ENCODE data around the gene GAS2L1.

GAS2L1 gene

DNA sequence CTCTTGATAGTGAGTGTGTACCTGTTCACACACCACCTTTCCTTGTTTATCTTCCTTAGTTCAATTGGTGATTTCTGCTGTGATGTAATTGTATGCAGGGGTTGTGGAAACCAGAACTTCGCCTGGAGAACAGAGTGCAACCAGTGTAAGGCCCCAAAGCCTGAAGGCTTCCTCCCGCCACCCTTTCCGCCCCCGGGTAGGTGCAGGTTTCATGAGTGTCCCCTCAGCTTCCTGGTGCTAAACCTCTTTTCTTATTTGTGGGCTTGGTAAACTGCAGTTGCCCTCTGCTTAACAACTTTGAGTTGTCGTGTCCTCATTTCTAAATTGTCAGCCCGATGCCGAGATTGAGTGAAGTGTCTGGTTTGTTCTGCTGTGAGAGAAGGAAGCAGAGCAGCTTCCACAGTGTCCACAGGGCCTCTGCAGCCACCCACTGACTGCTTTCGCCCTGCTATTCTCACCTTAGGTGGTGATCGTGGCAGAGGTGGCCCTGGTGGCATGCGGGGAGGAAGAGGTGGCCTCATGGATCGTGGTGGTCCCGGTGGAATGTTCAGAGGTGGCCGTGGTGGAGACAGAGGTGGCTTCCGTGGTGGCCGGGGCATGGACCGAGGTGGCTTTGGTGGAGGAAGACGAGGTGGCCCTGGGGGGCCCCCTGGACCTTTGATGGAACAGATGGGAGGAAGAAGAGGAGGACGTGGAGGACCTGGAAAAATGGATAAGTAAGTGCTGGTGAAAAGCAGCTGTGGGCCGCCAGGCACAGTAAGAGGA lies 7.1 kb upstream of the GAS2L1 start:
- no peaks in the 10 kb centered on the region for H3K27me3 ChIP-seq (ENCODE audit: insufficient read depth, low read depth, severe bottlenecking)
- no peak for DNase-seq
- no peaks in the 10 kb centered on the region for H3K9me3 ChIP-seq (ENCODE audit: severe bottlenecking)
- peaks cover 70% of the 10 kb centered on the region for H3K36me3 ChIP-seq
- H3K4me3 ChIP-seq (ENCODE audit: low read depth, low read length) = no peak overlapping the region
- H3K27ac ChIP-seq = no peak overlapping the region
- no peak for TF ChIP-seq CTCF (IDR thresholded peaks at IDR 0.05; ENCODE audit: low read depth, low read length)

GRCh38 chr22:29300467-29300806 lies 6.0 kb upstream of the GAS2L1 start:
- DNase-seq = no peak
- Histone ChIP-seq H3K27me3 (ENCODE audit: insufficient read depth, low read depth, severe bottlenecking) (no peaks in the 10 kb centered on the region), H3K36me3 (peaks cover 59% of the 10 kb centered on the region), H3K27ac (no peak overlapping the region), H3K4me3 (ENCODE audit: low read depth, low read length) (no peak overlapping the region), H3K9me3 (ENCODE audit: severe bottlenecking) (no peaks in the 10 kb centered on the region)
- no peak for TF ChIP-seq CTCF (IDR thresholded peaks at IDR 0.05; ENCODE audit: low read depth, low read length)

GRCh38 chr22:29300807-29301601 lies 5.4 kb upstream of the GAS2L1 start:
- Histone ChIP-seq H3K27me3 (ENCODE audit: insufficient read depth, low read depth, severe bottlenecking) (no peaks in the 10 kb centered on the region), H3K4me3 (ENCODE audit: low read depth, low read length) (no peak overlapping the region), H3K9me3 (ENCODE audit: severe bottlenecking) (no peaks in the 10 kb centered on the region), H3K36me3 (peaks cover 53% of the 10 kb centered on the region), H3K27ac (no peak overlapping the region)
- TF ChIP-seq CTCF (IDR thresholded peaks at IDR 0.05; ENCODE audit: low read depth, low read length) = no peak
- DNase-seq = no peak

- TF ChIP-seq CTCF (IDR thresholded peaks at IDR 0.05; ENCODE audit: low read depth, low read length) = no peak
- Histone ChIP-seq H3K27me3 (ENCODE audit: insufficient read depth, low read depth, severe bottlenecking) (no peaks in the 10 kb centered on the region), H3K27ac (no peak overlapping the region), H3K9me3 (ENCODE audit: severe bottlenecking) (no peaks in the 10 kb centered on the region), H3K4me3 (ENCODE audit: low read depth, low read length) (no peak overlapping the region), H3K36me3 (peaks cover 44% of the 10 kb centered on the region)
- no peak for DNase-seq
Measured at GRCh38 chr22:29301716-29302401, 4.6 kb upstream of the GAS2L1 start.

DNA sequence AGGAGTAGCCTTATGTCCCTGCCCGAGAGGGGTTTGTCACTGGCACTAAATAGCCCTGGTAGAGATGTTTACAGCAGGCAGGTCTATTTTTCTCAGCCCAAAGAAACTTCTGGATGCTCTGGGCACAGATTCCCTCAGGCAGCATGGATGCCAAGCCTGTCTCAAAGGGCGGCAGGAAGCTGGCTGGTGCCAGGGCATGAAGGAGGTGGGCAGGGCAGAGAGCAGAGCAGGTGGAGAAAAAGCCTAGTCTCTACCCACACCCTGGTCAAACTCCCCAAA lies 4.1 kb upstream of the GAS2L1 start:
- Histone ChIP-seq H3K4me3 (ENCODE audit: low read depth, low read length) (no peak overlapping the region), H3K9me3 (ENCODE audit: severe bottlenecking) (no peaks in the 10 kb centered on the region), H3K36me3 (peaks cover 40% of the 10 kb centered on the region), H3K27ac (no peak overlapping the region), H3K27me3 (ENCODE audit: insufficient read depth, low read depth, severe bottlenecking) (no peaks in the 10 kb centered on the region)
- no peak for DNase-seq
- TF ChIP-seq CTCF (IDR thresholded peaks at IDR 0.05; ENCODE audit: low read depth, low read length) = no peak

All from WERI-Rb-1 (cell line).